Measurements from ENCODE around the gene CCT5.
"Not testable (repeated sequence)": the region's sequence is repeated elsewhere in the genome, so short reads cannot be mapped to it uniquely, and the experiment has no call there.

Gene CCT5

GRCh38 chr5:10310066-10310779, 60.1 kb downstream of the CCT5 start:
- H3K4me1 ChIP-seq (ENCODE audit: control insufficient read depth, insufficient read depth, low read length) = 0 out of 2 replicates have a peak, but pooled peaks cover 1% of the 10 kb centered on the region
- H3K27ac ChIP-seq (ENCODE audit: low read length) = no peak overlapping the region
- no peaks in the 10 kb centered on the region for H3K27me3 ChIP-seq (ENCODE audit: control insufficient read depth, insufficient read depth, low read length)
- H3K9me3 ChIP-seq (ENCODE audit: control insufficient read depth, insufficient read depth, low read length) = no peaks in the 10 kb centered on the region
- no peak overlapping the region for H3K4me3 ChIP-seq (ENCODE audit: low read length)
- DNase-seq (ENCODE audit: low read depth, low spot score) = no peak
- H3K36me3 ChIP-seq (ENCODE audit: control insufficient read depth, insufficient read depth, low read length) = no peaks in the 10 kb centered on the region
- WGBS (ENCODE audit: insufficient coverage, insufficient read length) = no CpG with 5 or more reads among the region's 8 CpGs

- not testable (repeated sequence) for H3K9me3 ChIP-seq (ENCODE audit: control insufficient read depth, insufficient read depth, low read length); H3K27ac ChIP-seq (ENCODE audit: low read length); H3K27me3 ChIP-seq (ENCODE audit: control insufficient read depth, insufficient read depth, low read length); H3K4me3 ChIP-seq (ENCODE audit: low read length); H3K36me3 ChIP-seq (ENCODE audit: control insufficient read depth, insufficient read depth, low read length); H3K4me1 ChIP-seq (ENCODE audit: control insufficient read depth, insufficient read depth, low read length); DNase-seq (ENCODE audit: low read depth, low spot score)
- WGBS (ENCODE audit: insufficient coverage, insufficient read length) = no CpG with 5 or more reads among the region's 8 CpGs
These were observed 60.9 kb downstream of the CCT5 start for GRCh38 chr5:10310835-10311570.

DNA sequence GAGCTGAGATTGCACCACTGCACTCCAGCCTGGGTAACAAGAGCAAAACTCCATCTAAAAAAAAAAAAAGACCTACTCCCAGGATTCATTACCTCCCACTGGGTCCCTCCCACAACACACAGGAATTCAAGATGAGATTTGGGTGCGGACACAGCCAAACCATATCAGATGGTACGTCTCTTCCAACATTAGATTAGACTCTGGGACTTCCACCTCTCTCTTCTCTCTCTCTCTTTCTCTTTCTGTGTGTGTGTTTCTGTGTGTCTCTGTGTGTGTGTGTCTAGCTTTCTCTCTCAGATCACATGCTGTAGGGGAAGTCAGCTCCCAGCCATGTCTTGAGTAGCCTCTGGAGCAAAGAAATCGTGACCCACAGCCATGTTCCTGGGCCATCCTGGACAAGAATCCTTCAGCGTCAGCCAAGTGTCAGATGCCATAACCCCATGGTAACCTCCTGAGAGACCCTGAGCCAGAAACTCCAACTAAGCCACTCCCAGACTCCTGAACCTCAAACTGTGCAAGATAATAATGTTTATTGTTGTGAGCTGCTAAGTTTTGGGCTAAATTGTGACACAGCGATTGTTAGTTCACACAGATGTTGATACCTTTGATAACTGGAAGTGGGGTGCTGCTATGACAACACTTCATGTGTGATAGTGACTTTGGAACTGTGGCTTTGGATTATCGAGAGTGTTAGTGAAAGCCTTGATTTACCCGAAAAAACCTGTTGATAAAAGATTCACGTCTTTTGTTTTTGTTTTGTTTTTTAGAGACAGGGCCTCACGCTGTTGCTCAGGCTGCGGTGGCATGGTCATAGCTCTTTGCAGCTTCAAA, 61.7 kb downstream of the CCT5 start:
- Histone ChIP-seq H3K36me3 (ENCODE audit: control insufficient read depth, insufficient read depth, low read length) (no peaks in the 10 kb centered on the region), H3K4me1 (ENCODE audit: control insufficient read depth, insufficient read depth, low read length) (no peaks in the 10 kb centered on the region), H3K27me3 (ENCODE audit: control insufficient read depth, insufficient read depth, low read length) (no peaks in the 10 kb centered on the region), H3K27ac (ENCODE audit: low read length) (no peak overlapping the region), H3K4me3 (ENCODE audit: low read length) (no peak overlapping the region), H3K9me3 (ENCODE audit: control insufficient read depth, insufficient read depth, low read length) (no peaks in the 10 kb centered on the region)
- no peak for DNase-seq (ENCODE audit: low read depth, low spot score)
- WGBS (ENCODE audit: insufficient coverage, insufficient read length) = no CpG with 5 or more reads among the region's 10 CpGs

- Histone ChIP-seq H3K36me3 (ENCODE audit: control insufficient read depth, insufficient read depth, low read length) (no peaks in the 10 kb centered on the region), H3K27me3 (ENCODE audit: control insufficient read depth, insufficient read depth, low read length) (no peaks in the 10 kb centered on the region), H3K27ac (ENCODE audit: low read length) (no peak overlapping the region), H3K9me3 (ENCODE audit: control insufficient read depth, insufficient read depth, low read length) (no peaks in the 10 kb centered on the region), H3K4me1 (ENCODE audit: control insufficient read depth, insufficient read depth, low read length) (no peaks in the 10 kb centered on the region), H3K4me3 (ENCODE audit: low read length) (no peak overlapping the region)
- no CpG with 5 or more reads among the region's 5 CpGs for WGBS (ENCODE audit: insufficient coverage, insufficient read length)
- no peak for DNase-seq (ENCODE audit: low read depth, low spot score)
These were observed 65.1 kb downstream of the CCT5 start for GRCh38 chr5:10315201-10315600.

Measured in iPS DF 6.9 (cell line).